HG02571 (cell line): ENCODE measurements around the gene RDX.

Source experiments
- ATAC-seq: cut with Tn5 transposase; IDR thresholded peaks from one replicate; pipeline ENCODE4 v1.9.1; 2021; ENCODE audit warnings: mild to moderate bottlenecking, moderate library complexity; ENCODE audit not compliant: unreplicated experiment

RDX gene

DNA sequence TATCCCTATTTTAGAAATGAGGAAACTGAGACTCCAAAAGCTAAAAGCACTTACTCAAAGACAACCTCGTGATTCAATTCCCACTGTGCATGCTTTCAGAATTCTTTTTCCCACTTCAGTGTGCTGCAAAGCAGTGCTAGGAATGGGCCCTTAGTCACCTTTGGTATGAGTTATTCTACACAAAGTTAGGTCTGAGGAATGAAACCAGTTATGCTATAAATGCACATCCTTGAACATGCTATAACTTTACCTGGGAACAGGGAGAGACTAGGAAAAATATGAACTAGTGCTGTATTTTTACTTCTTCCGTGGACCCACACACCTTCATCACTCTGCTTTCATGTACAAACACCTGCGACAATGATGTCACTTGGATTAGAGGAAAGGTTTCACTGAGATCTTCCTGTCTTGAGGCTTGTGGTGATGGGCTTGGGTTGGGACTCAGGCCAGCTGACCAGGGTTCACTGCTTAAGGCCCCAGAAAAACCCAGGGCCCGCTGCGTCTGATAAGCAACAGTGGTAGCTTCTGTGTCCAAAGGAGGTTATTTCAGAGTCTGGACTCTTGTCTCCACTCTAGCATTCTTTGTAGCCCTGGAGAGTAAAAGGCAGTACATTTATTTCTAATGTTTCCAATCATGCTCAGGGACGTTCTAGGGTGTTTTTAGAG, 121.6 kb downstream of the RDX start:
- no peak for ATAC-seq

DNA sequence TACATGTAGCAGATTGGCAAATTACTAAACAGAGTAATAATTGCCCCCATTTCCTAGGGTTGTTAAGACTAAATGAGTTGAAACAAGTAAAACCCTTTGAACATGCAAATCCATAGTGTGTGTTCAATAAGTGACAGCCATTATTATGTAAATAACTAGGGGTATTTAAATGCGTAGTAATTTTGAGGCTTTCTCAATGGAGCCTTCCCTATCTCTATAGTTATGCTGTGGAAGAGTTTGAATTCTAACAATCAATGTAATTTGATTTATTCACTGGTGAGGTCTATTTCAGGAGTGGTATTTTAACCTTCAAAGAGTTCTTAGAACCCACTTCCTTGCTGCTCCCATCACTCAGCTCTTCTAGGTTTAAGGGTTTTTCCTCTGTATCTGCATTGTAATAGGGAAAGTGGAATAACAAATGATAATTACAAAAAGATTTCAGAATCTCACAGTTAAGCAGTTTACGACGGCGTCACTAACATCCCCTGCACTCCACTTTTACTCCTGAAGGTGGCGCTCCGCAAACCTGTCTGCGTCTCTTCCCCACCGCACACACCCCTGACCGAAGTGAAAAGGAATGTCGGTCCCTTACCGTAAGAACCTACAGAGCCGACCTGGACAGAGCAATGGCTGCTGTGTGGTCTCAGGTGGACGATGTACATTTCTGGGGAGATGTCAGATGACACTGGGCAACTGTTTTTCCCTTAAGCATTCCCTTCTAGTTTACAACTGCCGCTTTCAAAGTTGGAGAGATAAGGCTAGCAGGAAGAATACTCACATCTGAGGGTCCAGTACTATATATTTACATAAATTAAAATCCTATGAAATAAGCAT, 122.4 kb downstream of the RDX start:
- no peak for ATAC-seq

DNA sequence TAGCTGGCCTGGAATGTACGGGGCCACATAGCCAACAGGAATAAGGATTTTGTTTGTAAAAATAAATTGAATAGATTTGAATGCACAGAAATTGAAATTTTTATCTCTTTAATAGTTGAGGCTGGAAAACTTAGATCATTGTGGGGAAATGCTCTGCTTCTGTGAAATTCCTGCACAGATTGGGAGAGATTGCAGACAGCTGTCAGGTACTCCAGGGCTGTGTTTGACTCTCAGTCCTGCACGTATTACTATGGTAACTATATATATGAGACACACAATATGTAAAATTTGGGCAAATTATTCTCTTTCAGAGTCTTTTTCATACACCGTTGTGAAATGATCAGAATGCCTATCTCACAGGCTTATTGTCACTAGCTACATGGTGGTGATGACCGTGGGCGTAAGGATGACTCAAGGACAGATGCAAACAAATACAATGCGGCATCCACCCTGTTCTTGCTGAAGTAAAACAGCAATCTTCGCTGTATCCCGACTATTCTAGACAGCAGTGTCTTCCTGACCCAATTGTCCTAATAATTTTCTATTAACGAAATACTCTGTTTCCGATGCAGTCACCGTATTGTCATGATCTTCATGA, 123.8 kb downstream of the RDX start:
- no peak for ATAC-seq

DNA sequence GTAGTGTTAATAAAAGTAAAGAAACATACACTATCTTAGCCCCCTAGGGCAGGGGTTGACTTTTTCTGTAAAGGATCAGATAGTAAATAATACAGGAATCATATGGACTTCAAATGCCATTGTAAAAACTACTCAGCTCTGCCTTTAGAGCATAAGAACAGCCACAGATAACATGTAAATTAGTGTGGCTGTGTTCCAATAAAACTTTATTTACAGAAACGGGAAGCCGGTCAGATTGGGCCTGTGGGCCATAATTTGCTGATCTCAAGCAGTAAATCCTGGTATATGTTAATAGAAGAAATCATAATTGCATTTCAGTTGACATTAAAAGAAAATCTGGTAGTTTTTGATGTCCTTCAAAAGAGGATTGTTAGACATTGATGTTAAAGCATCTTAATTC, 126.7 kb downstream of the RDX start:
- ATAC-seq = no peak

DNA sequence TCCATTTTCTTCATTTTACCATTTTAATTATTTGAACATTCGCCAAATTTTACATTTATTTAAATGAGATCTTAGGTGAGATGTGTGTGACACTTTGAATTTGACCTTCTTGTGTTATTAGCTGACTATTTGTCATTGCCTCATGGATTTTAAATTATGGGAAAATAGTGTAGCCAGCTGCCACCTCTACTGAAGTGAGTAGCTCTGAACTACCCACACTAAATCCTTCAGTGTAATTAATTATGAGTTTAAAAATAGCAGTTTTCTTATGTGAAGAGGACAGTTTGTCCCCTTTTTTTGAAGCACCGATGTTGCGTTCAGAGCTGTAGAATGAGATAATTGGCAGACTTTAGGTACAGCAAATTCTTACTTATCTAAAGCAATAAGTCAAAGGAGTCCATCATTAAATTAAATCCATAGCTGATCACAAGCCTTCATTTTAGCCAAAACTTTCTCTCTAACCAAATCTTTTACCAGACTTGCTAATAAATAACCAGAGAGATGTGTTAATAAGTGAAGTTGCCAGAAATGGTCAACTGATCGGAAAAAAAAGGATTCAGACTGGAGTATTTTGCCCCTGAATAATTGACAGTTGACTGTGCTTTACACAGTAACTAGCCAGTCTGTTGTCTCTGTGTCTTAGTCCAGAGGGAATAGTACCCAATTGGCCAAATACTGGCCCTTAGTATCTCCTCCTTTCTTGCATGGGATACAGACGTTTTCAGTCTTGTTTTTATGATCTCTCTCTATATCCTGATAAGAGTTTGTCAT, 128.2 kb downstream of the RDX start:
- no peak for ATAC-seq

DNA sequence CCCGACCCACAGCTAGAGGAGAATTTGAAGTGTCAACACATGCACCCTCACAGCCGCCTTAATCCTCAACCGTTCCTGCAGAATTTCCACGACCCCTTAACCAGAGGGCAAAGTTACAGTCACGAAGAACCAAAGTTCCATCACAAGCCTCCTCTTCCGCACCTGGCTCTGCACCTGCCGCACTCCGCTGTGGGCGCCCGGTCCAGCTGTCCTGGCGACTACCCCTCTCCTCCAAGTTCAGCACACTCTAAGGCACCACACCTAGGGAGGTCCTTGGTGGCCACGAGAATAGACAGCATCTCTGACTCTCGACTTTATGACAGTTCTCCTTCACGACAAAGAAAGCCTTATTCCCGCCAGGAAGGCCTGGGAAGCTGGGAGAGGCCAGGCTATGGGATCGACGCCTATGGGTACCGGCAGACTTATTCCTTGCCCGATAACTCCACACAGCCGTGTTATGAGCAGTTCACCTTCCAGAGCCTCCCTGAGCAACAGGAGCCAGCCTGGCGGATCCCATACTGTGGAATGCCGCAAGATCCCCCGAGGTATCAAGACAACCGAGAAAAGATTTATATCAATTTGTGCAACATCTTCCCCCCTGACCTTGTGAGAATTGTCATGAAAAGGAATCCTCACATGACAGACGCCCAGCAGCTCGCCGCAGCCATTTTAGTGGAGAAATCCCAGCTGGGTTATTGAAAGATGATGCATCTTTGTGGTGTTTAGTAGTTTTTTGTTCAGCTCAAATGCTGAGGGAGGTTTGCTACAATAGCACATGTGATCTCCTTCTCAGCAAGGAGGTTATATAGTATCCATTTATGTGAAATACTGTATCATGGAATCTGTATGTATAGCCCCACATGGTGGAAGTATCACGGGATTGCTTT, 131.1 kb downstream of the RDX start:
- no peak for ATAC-seq

DNA sequence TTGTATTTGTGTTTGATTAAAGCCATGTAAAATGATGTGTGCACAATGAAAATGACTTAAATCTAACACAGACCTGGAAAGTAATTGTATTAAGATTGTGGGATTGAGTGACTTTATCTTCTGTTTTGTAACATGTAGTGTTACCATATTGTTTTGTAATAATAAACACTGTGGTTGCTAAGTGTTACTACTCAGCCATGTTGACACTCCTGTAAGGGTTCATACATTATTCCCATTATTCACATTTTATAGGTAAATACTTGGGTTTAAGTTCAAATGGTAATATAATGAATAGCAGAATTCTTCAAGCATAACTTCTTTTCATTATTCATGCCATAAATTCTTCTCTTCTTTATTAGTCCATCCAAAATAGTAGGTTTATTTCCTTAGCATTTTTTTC, 134.2 kb downstream of the RDX start:
- no peak for ATAC-seq

DNA sequence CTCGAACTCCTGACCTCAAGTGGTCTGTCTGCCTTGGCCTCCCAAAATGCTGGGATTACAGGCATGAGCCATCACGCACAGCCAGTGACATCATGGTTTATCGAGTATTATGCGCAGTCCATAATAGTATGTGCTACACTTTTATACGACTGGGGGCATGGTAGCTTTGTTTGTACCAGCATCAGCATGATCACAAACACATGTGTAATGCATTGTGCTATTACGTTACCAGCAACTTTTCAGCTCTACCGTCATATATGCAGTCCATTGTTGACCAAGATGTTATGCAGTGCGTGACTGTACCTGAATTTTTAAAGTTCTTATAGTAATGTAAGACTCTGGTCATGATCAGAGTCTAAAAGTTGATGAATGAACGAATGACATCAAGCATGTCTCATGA, 135.4 kb downstream of the RDX start:
- ATAC-seq = no peak

DNA sequence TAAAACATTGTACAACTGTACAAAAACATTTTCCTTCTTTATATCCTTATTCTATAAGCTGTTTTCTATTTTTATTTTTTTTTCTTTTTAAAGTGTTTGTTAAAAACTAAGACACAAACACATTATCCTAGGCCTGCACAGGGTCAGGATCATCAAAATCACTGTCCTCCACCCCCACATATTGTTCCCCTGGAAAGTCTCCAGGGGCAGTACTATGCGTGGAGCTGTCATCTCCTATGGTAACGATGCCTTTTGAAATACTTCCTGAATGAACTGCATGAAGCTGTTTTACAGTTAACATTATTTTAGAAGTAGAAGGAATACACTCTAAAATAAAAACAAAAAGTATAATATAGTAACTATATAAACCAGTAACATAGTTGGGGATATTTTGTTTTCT, 136.0 kb downstream of the RDX start:
- ATAC-seq = no peak

DNA sequence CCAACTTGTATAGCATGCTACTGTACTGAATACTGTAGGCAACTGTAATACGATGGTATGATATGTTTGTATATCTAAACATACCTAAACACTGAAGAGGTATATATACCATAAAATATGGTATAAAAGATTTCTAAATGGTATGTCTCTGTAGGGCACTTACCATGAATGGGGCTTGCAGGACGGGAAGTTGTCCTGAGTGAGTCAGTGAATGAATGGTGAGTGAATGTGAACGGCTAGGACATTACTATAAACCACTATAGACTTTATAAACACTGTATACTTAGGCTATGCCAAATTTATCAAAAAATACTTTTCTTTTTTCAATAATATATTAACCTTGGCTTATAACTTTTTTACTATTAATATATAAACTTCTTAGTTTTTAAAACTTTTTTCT, 136.4 kb downstream of the RDX start:
- ATAC-seq = no peak

DNA sequence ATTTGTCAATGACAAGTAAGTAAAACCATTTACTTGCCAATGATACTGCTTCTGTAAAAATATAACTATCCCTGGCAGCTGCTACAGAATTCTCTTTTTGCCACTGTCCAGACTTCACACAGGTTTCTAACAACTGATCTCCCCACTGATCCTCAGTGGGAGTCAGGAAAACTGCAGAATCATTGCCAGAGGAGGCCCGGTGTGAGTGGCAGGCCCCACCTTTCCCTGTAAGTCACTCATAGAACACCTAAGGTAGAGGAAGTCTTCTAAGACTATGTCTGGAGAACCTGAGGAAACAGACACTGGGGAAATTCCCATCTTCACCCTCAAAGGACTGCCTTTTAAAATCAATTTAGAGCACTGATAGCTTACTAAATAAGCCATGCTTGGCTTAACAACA, 136.9 kb downstream of the RDX start:
- ATAC-seq = no peak

DNA sequence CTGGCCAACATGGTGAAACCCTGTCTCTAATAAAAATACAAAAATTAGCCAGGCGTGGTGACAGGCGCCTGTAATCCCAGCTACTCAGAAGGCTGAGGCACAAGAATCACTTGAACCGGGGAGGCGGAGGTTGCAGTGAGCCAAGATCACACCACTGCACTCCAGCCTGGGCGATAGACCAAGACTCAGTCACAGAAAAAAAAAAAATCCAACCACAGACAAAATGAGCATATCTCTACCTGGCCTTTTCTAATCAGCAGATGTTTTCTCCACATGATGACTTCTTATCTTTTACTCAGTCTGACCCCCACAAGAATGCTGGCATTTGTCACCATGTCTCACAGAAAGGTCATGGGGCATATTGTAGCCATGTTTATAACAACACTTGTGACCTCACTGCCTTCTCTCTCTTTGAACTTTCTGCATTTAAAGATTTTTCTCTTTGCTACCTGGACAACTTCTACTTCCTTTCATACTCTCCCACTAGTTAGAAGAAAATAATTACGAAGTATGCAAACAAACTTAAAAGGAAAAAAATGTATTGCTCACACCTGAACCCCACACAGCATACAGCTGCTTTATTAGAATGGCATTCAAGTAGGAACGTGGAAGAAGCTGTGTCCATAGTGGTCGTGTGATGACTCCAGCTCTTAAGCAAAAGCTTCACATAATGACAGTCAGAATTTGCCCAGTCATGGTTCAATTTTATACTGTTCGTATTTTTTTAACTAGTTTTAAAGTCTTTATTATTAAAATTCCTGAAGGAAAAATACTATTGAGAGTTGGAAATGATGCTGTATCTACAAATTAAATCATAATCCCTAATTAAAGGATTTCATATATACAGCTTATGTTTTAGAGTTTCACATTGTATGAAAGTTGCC, 137.9 kb downstream of the RDX start:
- no peak for ATAC-seq

DNA sequence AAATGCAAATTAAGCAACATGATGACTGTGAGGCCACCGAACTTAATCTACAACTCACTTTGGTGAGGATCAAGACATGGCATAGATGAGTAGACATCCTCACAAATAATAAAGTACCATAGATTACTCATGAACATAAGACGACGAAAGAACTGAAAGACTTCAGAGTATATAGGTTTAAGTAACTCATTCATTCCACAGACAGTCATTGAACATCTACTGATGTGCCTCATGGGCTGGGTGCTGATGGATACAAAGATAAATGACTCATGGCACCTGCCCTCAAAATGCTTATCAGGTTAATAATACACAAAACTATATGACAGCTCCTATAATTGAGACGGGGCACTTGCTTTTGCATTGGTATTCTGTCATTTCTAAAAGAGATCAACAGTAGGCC, 139.9 kb downstream of the RDX start:
- no peak for ATAC-seq

DNA sequence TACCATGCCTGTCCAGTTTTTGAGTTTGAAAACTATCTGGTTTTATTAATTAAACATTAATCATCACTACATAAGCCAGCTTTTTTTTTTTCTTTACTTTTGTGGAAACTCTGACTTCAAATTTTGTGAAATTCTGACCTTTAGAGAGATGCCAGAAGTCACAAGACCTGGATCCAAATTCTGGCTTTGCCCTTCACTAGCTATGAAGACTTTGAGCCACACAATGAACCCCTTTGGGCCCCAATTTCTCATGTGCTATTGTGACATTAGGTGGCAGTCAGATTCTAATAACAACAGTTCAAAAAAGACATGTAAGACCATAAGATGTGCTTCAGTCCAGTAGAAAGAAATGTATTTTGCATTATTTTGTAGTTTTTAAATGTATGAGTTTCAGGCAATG, 142.9 kb downstream of the RDX start:
- no peak for ATAC-seq

DNA sequence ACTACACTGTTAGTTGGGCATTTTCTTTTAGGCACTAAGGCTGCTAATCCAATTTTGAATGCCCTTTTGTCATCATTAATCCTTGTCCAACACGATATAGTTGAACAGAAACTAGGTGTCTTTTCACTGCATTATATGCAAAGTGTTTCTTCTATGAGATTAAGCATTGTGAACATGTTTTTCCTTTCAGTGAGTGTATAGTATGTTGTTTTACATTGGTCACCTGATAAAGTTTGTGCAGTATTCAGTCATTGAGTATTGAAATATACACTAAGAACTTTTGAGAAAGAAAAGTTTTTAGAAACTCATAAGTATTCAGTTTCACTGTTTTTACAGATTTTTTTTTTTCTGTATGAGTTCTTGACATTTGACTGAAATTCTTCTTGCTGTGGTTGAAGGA, 144.2 kb downstream of the RDX start:
- no peak for ATAC-seq

DNA sequence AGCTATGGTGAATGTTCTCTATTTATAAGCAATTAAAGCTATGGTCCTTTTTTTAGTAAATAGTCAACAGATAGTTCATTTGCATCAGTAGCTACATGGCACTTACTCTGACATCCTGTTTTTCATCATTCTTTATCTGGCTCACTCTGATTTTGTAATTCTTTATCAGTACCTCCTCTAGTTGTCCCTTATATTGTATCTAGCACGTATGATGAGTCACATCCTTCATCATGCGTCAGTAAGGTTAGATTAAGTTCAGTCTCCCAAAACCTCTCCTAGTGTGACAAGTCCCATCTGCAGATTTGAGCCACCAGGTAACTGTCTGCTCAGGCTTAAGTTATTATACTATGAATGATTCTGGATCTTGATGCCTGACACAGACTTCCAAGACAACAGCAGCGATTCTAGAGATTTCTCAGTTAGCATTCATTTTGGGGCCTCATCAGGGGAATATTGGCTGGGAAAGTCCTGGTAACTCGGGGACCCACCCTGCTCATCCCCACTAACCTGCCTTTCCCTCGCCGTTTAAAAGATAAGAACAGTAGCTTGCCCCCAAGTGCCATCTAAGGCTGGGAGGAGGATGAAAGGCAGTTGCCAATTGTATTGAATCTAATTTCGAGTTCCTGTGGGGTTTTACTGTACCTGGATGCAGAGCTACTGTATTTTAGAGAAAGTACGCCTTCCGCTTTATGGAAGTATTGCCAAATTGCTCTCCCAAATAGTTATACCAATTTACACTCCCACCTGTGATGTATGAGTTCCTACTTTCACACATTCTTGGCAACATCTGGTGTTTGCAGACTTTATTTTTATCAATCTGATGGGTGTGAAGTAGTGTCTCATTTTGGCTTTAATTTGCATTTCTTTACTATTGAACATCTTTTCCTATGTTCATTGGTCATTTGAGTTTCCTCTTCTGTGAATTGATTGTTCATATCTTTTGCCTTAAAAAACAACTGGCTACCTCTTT, 147.4 kb downstream of the RDX start:
- no peak for ATAC-seq

DNA sequence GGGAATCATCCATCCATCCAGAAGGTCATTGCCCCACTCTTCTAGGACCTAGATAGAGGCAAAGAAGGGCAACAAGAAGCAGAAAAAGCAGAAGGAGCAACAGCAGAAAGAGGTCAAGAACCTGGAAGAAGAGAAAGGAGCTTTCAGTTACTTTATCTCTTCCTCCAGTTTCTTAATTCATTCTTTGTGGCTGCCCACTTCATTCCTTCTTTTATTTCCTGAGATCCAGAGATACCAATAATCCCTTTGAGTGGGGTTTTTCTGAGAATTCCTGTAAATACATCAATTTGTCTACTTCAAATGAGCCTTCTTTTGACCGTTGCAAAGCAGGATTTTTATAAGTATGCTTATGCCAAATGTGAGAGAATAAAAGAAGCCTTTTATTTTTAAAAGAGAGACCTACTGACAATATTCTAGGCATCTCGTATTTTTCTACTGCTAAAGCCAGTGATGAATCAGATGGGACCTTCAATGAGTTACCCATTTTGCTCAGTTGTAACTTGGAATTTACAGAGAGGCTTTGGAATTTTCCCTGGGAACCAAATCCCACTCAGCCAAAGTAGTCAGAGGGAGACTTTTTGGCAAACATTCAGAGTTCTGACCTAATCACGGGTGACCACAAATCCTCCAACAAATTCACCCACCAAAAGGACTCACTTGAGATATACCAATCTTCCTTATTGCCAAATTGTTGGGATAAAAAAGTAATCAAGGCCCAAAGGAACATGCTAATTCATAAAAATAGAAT, 148.3 kb downstream of the RDX start:
- no peak for ATAC-seq

DNA sequence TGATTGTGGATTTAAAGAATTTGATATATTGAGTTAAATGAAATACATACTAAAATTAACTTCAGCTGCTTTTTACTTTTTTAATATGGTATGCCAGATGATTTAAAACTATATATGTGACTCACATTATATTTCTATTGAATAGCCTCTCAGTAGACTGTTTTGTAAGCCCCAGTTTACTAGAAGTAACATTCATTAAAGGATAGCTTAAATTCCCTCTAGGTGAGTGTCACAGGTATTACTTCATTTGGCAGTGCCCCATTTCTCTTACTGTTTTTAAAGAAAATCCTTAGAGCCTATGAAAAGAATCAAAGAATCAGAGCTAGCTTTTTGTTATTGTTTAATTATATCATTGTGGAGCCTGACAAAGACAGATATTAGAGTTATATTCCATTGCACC, 154.6 kb downstream of the RDX start:
- no peak for ATAC-seq
